ENCODE data around the gene NKPD1.

GRCh38 chr19:45147835-45148676, 12.7 kb downstream of the NKPD1 start:
- TF ChIP-seq MEF2D (tag; conservative IDR thresholded peaks at IDR 0.05; ENCODE audit: low read depth) (no peak), ZNF778 (CRISPR knock-in tag; IDR thresholded peaks at IDR 0.05) (no peak), ATF6 (CRISPR knock-in tag; IDR thresholded peaks at IDR 0.05) (no peak), MAFG (tag; conservative IDR thresholded peaks at IDR 0.05) (no peak), RCOR1 (IDR thresholded peaks at IDR 0.05; ENCODE audit: borderline replicate concordance in 1 of 2, low read depth in 2 of 2, low read length in 2 of 2) (no peak), NCOA1 (IDR thresholded peaks at IDR 0.05; ENCODE audit: low read depth) (no peak)

Data from K562 (cell line).